Right lobe of liver (tissue), 6 donors: ENCODE data around the gene FRMPD2. TPM values are rescaled to one million over a fixed set of nuclear protein-coding genes. Genes with fewer than 3 reads are reported as not detected.

Source experiments
- ATAC-seq, 4 donors: fragments of 200-7000 bp; cut with Tn5 transposase; one replicate each; pipeline ENCODE4 v1.9.1; 2020; ENCODE audit warnings: mild to moderate bottlenecking in 4 of 4, moderate library complexity in 4 of 4
- DNase-seq, 3 donors: peaks; one replicate each; pipeline ENCODE4 v3.0.0-alpha.2; 2020
- H3K27ac ChIP-seq, 3 donors: fragments of 200-600 bp; one replicate each; pipeline ENCODE4 v1.8.0; 2022
- H3K27me3 ChIP-seq, 2 donors: fragments of 200-600 bp; one replicate each; pipeline ENCODE4 v1.8.0; 2022
- H3K36me3 ChIP-seq, 4 donors: fragments of 200-600 bp; sonication (generic) in 1 of 4; one replicate each; pipeline versions ENCODE4 v1.5.1 to v1.8.0; 2017 to 2022; ENCODE audit warnings: control low read depth in 1 of 4
- H3K4me1 ChIP-seq, 4 donors: fragments of 200-600 bp; sonication (generic) in 1 of 4; one replicate each; pipeline versions ENCODE4 v1.5.1 to v1.8.0; 2017 to 2022; ENCODE audit warnings: control low read depth in 1 of 4
- H3K4me3 ChIP-seq, 3 donors: fragments of 200-600 bp; one replicate each; pipeline ENCODE4 v1.8.0; 2022
- H3K9me3 ChIP-seq, 4 donors: fragments of 200-600 bp; sonication (generic) in 1 of 4; one replicate each; pipeline versions ENCODE4 v1.5.1 to v1.8.0; 2017 to 2022; ENCODE audit warnings: control low read depth in 1 of 4
- CTCF ChIP-seq, 4 donors: fragments of 200-600 bp in 3 of 4; fragments of 450-650 bp in 1 of 4; IDR thresholded peaks; one replicate each; pipeline versions ENCODE4 v1.5.1 to v1.8.0; 2016 to 2022; ENCODE audit warnings: antibody characterized with exemption in 4 of 4, mild to moderate bottlenecking in 2 of 4
- POLR2A ChIP-seq: fragments of 450-650 bp; IDR thresholded peaks from one replicate; pipeline ENCODE4 v1.6.1; 2017; ENCODE audit warnings: antibody characterized with exemption, mild to moderate bottlenecking
- WGBS: methylation state at CpG from one replicate; pipeline ENCODE4 v1.1.6; 2018; ENCODE audit warnings: low coverage, low lambda C conversion rate; ENCODE audit not compliant: insufficient coverage; ENCODE audit errors: missing lambda C conversion rate; 5-methylcytosine and 5-hydroxymethylcytosine counted together
- intact Hi-C, 2 donors: fragments of 100-400 bp; cut with DNase I; formaldehyde crosslinking; loops; one replicate each; pipeline versions ENCODE4 v1.11.2 to v1.14.1; 2022
- total RNA-seq, 6 experiments: library from RNA; depleted of rRNA in 2 of 6; stranded (reverse); fragments of >200 nt in 2 of 6; fragmentation: NEBNext Ultra II Directional in 3 of 6; extraction: Animal tissue kit (Norgen Biotek cat#: 25700) in 3 of 6; gene quantifications; one replicate each; pipeline versions ENCODE4 v1.1.0 to v1.2.4, GENCODE V29; 2016 to 2023
- donor health status: DM: no; HTN: yes; CAD: no.
- donor health status: DM: no; HTN: no; CAD: no.
- donor health status: DM: no; HTN: no; CAD: no.
- donor health status: DM: no; HTN: yes; CAD: no.
- donor health status: DM: no; HTN: yes; CAD: no.

Gene FRMPD2
- total RNA-seq, 6 experiments from 2014 or later = not detected

DNA sequence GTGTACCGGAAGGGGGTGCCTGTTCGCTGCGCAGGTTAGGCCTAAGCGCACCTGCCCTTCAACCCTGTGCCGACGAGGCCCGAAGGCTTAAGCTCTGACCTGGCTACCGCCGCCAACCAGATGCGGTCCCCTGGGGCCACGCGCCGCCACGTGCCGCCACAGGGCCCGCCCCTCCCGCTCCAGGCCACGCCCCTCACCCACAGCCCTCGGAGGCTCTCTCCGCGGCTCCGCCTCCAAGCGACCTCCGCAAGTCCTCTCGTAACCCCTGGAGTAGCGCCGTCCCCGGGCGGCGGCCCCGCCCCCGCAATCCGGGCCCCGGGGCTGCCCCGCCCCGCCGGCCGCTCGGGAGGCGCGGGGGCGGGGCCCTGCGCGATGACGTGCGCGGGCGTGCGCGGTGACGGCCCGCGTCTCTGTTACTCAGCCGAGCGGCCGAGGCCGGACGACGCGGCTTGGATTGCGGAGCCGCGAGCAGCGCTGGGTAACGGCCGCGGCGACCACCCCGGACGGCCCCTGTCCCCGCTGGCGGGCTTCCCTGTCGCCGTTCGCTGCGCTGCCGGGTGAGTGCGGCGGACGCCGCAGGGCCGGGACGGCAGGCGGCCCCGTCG is 31.9 kb upstream of the FRMPD2 start, which contains the start of gene MAPK8:
Gene MAPK8 (plus strand): TSS at position 413 of the 605 bp plus-strand sequence. CDS start 94,984 bp downstream, outside the sequence.
- no peaks in the 10 kb centered on the region for H3K9me3 ChIP-seq
- DNase-seq (peak; percentile 94 to 97 (median 96)), ATAC-seq (peak; percentile 93 to 97 (median 94))
- H3K4me1 ChIP-seq = peaks cover 0 to 21% (median 2%) of the 10 kb centered on the region in 4 donors
- H3K36me3 ChIP-seq = no peaks in the 10 kb centered on the region
- peak; percentile 96 for TF ChIP-seq POLR2A
- TF ChIP-seq CTCF (IDR thresholded peaks at IDR 0.05) = no peak
- intact Hi-C loops = no loop called here
- WGBS = 8% methylated on average over 15 of the region's 86 CpGs
- peak within 1 kb of the TSS; percentile 91 to 97 (median 95) for H3K27ac ChIP-seq
- H3K4me3 ChIP-seq = peak within 1 kb of the TSS; percentile 79 to 83 (median 81)
- H3K27me3 ChIP-seq = no peaks in the 10 kb centered on the region

GRCh38 chr10:48305905-48306264 is 31.4 kb upstream of the FRMPD2 start:
- Histone ChIP-seq H3K27me3 (no peaks in the 10 kb centered on the region), H3K4me3 (peak overlapping the region in 2 of 3 donors; percentile 28 to 83), H3K27ac (peak overlapping the region in 2 of 3 donors; percentile 30 to 97), H3K9me3 (no peaks in the 10 kb centered on the region), H3K4me1 (peaks cover 0 to 21% (median 2%) of the 10 kb centered on the region in 4 donors), H3K36me3 (no peaks in the 10 kb centered on the region)
- ATAC-seq (no peak), DNase-seq (no peak)
- no peak for TF ChIP-seq POLR2A
- intact Hi-C loops = no loop called here
- WGBS = 73% methylated on average over 8 of the region's 9 CpGs

- Histone ChIP-seq H3K4me1 (peaks cover 0 to 4% (median 0%) of the 10 kb centered on the region in 4 donors), H3K27me3 (no peaks in the 10 kb centered on the region), H3K36me3 (no peaks in the 10 kb centered on the region), H3K4me3 (no peak overlapping the region), H3K27ac (no peak overlapping the region), H3K9me3 (no peaks in the 10 kb centered on the region)
- DNase-seq = no peak
- no peak for ATAC-seq
- WGBS = 75% methylated on average over 8 of the region's 8 CpGs
- intact Hi-C loops = no loop called here
- TF ChIP-seq CTCF (IDR thresholded peaks at IDR 0.05) (no peak), POLR2A (no peak)
Observed at GRCh38 chr10:48302515-48303476, 28.3 kb upstream of the FRMPD2 start.

- no peak for ATAC-seq
- intact Hi-C loops = no loop called here
- 80% methylated on average over 2 of the region's 2 CpGs for WGBS
Observed at GRCh38 chr10:48300556-48300955, 26.1 kb upstream of the FRMPD2 start.

More at GRCh38 chr10:48300556-48300955, 26.1 kb upstream of the FRMPD2 start:
- H3K27ac ChIP-seq = no peak overlapping the region
- no peak for TF ChIP-seq POLR2A
- no peak for TF ChIP-seq CTCF (IDR thresholded peaks at IDR 0.05)
- DNase-seq = no peak
- H3K36me3 ChIP-seq = no peaks in the 10 kb centered on the region
- no peak overlapping the region for H3K4me3 ChIP-seq
- H3K27me3 ChIP-seq = no peaks in the 10 kb centered on the region
- no peaks in the 10 kb centered on the region for H3K9me3 ChIP-seq
- H3K4me1 ChIP-seq = no peaks in the 10 kb centered on the region
